GM21723 (cell line): ENCODE measurements around the gene RASL10A.
"Not testable (repeated sequence)": the region's sequence is repeated elsewhere in the genome, so short reads cannot be mapped to it uniquely, and the experiment has no call there.

Experiments used
- ATAC-seq: cut with Tn5 transposase; IDR thresholded peaks from one replicate; pipeline ENCODE4 v1.9.1; 2021; ENCODE audit warnings: mild to moderate bottlenecking, moderate library complexity; ENCODE audit not compliant: unreplicated experiment

Gene RASL10A

DNA sequence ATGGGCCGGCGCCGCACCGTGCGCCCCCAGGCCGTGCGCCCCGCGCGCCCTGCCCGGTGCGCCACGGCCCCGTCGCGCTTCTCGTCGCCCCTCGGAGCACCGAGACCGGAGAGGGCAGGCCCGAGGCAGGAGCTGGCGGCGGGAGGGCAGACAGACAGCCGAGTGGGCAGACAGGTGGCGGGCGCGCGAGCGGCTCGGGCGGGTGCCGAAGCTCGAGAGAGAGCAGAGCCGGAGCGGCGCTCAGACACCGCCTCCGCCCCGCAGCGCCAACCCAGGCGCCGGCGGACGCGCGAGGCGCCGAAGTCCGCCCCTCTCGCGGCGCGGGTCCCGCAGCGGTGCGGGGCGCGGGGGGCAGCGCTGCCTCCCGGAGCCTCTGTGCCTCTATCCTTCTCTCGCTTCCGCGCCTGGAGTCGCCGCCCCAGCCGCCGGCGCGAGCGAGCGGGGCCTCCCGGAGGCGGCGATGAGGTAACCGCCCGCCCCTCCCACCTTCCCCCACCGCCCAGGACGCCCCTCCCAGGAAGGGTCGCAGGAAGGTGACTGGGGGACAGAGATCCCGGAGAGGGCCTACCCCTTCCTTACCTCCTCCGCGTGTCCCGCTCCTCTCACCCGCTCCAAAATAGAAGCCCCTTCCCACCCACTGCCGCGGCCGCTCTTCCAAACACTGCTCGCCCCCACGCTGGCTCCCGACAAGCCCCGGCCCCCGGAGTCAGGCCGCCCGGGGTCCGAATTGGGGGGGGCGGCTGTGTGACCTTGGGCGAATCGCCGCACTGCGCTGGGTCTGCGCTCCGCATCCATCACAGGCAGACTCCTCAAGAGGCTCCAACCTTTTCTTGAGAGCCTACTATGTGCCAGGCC is at the start of gene RASL10A:
TSS of gene RASL10A (minus strand) at position 412 of the 855 bp plus-strand sequence. CDS start 451 bp downstream, outside the sequence.
- no peak for ATAC-seq

DNA sequence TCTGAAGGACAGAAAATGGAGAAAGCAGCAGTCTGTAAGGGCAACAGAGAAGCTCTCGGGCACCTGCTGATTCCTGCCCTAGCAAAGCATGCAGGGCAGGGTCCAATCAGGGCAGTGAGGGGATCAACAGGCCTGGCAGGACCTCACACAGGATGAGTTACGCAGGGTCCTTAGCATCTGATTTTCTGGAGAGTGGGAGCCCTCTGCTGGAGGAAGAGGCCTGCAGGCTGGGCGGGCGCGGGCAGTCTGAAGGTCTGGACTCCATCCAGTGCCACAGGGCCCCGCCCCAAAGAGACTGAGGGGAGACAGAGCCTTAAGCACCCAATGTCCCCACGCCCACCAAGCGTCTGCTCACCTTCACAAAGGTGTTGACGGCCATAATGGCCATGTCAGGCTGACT is 44.0 kb upstream of the RASL10A start:
- ATAC-seq: no peak

- ATAC-seq: not testable (repeated sequence)
Observed at GRCh38 chr22:29357193-29357890, 41.8 kb upstream of the RASL10A start.

GRCh38 chr22:29353860-29354259 is 38.4 kb upstream of the RASL10A start:
- no peak for ATAC-seq

DNA sequence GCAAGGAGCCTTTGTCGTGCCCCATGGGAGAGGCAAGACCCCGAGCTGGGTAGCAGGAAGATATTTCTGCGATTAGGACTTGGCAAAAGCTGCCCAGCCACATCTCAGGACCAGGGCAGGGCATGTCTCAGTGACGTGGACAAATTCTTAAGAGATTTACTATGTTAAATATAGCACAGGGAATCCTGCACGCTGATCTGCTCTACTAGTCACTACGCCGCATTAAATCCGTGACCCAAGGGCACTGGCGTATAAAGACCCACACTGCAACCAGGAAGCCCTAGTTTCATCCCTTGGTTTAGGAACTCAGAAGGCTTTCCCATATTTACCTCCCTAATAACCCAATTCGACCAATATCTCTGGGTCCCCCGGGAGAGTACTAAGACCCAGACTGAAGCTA is 37.8 kb upstream of the RASL10A start:
- ATAC-seq: no peak

GRCh38 chr22:29352778-29353177 is 37.3 kb upstream of the RASL10A start:
- no peak for ATAC-seq

- no peak for ATAC-seq
Observed at GRCh38 chr22:29351891-29352290, 36.4 kb upstream of the RASL10A start.

GRCh38 chr22:29351042-29351441 is 35.5 kb upstream of the RASL10A start:
- ATAC-seq: no peak

GRCh38 chr22:29348956-29349355 is 33.5 kb upstream of the RASL10A start:
- ATAC-seq: no peak

DNA sequence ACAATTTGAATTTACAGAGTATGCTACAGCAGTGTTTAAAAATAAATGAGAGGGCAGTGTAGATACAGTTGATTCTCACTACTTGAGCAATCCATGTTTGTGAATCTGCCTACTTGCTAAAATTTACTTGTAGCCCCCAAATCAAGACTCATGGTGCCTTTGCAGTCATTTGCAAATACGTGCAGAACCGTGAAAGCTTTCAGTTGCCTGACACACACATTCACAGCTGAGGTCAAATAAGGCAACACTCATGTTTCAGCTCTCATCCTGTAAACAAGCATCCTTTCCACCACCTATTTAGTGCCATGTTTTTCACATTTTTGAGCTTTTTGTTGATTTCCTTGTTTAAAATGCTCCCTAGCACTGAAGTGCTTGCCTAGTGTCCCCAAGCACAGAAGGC is 32.5 kb upstream of the RASL10A start:
- ATAC-seq: no peak

- no peak for ATAC-seq
Observed at GRCh38 chr22:29346659-29347058, 31.2 kb upstream of the RASL10A start.

GRCh38 chr22:29345932-29346331 is 30.4 kb upstream of the RASL10A start:
- ATAC-seq: no peak

GRCh38 chr22:29344889-29345288 is 29.4 kb upstream of the RASL10A start:
- not testable (repeated sequence) for ATAC-seq

GRCh38 chr22:29344137-29344536 is 28.6 kb upstream of the RASL10A start:
- no peak for ATAC-seq

GRCh38 chr22:29343313-29343805 is 27.9 kb upstream of the RASL10A start:
- ATAC-seq: no peak

GRCh38 chr22:29342577-29343312 is 27.2 kb upstream of the RASL10A start:
- no peak for ATAC-seq

DNA sequence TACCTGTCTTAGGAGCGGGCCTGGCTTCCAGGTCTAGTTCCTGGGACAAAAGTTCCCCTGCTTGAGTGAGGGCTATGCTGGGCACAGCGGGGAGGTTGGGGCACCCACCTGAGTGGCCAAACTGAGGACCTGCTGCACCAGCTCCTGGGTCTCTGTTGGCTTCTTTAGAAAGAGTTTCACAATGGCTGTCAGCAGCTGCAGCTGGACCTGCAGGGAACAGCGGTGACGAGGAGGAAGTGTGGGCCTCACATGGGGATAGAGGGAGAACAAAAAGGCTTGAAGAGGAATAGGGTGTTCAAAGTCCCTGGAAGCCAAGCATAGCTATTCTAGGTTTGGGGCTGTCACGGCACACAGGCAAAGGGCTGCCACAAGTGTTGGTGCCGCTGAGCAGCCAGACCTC is 26.7 kb upstream of the RASL10A start:
- no peak for ATAC-seq

GRCh38 chr22:29341849-29342127 is 26.3 kb upstream of the RASL10A start:
- ATAC-seq: no peak

- no peak for ATAC-seq
Observed at GRCh38 chr22:29341056-29341848, 25.8 kb upstream of the RASL10A start.

DNA sequence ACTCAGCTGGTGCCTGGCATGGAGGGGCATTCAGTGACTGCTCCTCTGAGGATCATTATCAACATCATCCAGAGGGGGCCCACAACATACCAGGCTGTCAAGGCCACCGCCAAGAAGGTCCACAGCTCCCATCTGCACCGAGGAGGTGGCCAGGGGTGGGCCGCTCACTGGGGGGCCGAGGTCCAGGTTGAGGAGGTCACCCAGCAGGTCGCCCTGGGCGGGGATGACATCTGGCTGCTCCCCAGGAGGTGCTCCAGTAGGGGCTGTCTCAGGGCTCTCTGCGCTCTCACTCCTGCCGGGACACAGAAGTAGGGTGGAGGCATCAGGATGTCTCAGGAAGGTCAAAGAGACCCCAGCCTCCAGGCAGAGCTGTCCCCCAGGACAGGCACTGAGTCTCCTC is 25.1 kb upstream of the RASL10A start:
- ATAC-seq: no peak
